ACC112 (cell line): ENCODE data around the gene PI4KA.
"Not testable (repeated sequence)": the region's sequence is repeated elsewhere in the genome, so short reads cannot be mapped to it uniquely, and the experiment has no call there.

Experiments used
- H2AFZ ChIP-seq: fragments of 200-600 bp; sonication (generic); one replicate; pipeline ENCODE4 v1.6.0; 2017; ENCODE audit warnings: antibody characterized with exemption, low read length; ENCODE audit not compliant: unreplicated experiment
- H3K27ac ChIP-seq: fragments of 200-600 bp; sonication (generic); 2 replicates; pipeline ENCODE4 v1.5.1; 2014; ENCODE audit warnings: low read depth, mild to moderate bottlenecking, antibody characterized with exemption, low read length, moderate library complexity
- H3K27me3 ChIP-seq: fragments of 200-600 bp; sonication (generic); 2 replicates; pipeline ENCODE4 v1.6.1; 2014; ENCODE audit warnings: mild to moderate bottlenecking, antibody characterized with exemption, low read length, moderate library complexity, mixed read lengths; ENCODE audit not compliant: insufficient read depth
- H3K36me3 ChIP-seq: fragments of 200-600 bp; sonication (generic); 2 replicates; pipeline ENCODE4 v1.6.1; 2016; ENCODE audit warnings: mild to moderate bottlenecking, antibody characterized with exemption, low read length, moderate library complexity, mixed read lengths; ENCODE audit not compliant: insufficient read depth
- H3K4me1 ChIP-seq: fragments of 200-600 bp; sonication (generic); one replicate; pipeline ENCODE4 v1.6.1; 2016; ENCODE audit warnings: low read length, mixed read lengths; ENCODE audit not compliant: insufficient read depth, unreplicated experiment, control insufficient read depth
- H3K4me3 ChIP-seq: fragments of 200-600 bp; sonication (generic); 2 replicates; pipeline ENCODE4 v1.5.1; 2014; ENCODE audit warnings: mild to moderate bottlenecking, low read depth, low read length
- H3K79me2 ChIP-seq: fragments of 200-600 bp; sonication (generic); one replicate; pipeline ENCODE4 v1.6.0; 2016; ENCODE audit warnings: low read length; ENCODE audit not compliant: control insufficient read depth, unreplicated experiment, insufficient read depth

PI4KA gene

GRCh38 chr22:20677684-20678242 is 180.8 kb downstream of the PI4KA start:
- Histone ChIP-seq H3K4me3 (no peak overlapping the region), H2AFZ (no peak overlapping the region), H3K27ac (no peak overlapping the region), H3K4me1 (no peaks in the 10 kb centered on the region), H3K79me2 (no peaks in the 10 kb centered on the region), H3K27me3 (peaks cover 20% of the 10 kb centered on the region), H3K36me3 (no peaks in the 10 kb centered on the region)

DNA sequence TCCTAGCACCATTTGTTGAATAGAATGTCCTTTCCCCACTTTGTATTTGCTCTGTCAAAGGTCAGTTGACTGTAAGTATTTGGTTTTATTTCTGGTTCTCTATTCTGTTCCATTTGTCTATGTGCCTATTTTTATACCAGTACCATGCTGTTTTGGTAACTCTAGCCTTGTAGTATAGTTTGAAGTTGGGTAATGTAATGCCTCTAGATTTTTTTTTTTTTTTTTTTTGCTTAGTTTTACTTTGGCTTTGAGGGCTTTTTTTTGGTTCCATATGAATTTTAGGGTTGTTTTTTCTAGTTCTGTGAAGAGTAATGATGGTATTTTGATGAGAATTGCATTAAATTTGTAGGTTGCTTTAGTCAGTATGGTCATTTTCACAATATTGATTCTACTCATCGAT is 183.0 kb downstream of the PI4KA start:
- H2AFZ ChIP-seq, H3K4me1 ChIP-seq, H3K4me3 ChIP-seq, H3K79me2 ChIP-seq, H3K36me3 ChIP-seq, H3K27ac ChIP-seq: not testable (repeated sequence)
- peaks cover 26% of the 10 kb centered on the region for H3K27me3 ChIP-seq

GRCh38 chr22:20674998-20675397 is 183.6 kb downstream of the PI4KA start:
- H3K36me3 ChIP-seq, result no peaks in the 10 kb centered on the region
- no peaks in the 10 kb centered on the region for H3K79me2 ChIP-seq
- no peak overlapping the region for H3K27ac ChIP-seq
- no peaks in the 10 kb centered on the region for H3K4me1 ChIP-seq
- H3K4me3 ChIP-seq, result no peak overlapping the region
- H3K27me3 ChIP-seq, result peaks cover 26% of the 10 kb centered on the region
- H2AFZ ChIP-seq, result no peak overlapping the region

- H3K4me1 ChIP-seq, result no peaks in the 10 kb centered on the region
- peaks cover 26% of the 10 kb centered on the region for H3K27me3 ChIP-seq
- no peak overlapping the region for H2AFZ ChIP-seq
- no peak overlapping the region for H3K4me3 ChIP-seq
- no peaks in the 10 kb centered on the region for H3K36me3 ChIP-seq
- no peak overlapping the region for H3K27ac ChIP-seq
- no peaks in the 10 kb centered on the region for H3K79me2 ChIP-seq
Observed at GRCh38 chr22:20673295-20674195, 185.1 kb downstream of the PI4KA start.

- no peak overlapping the region for H3K4me3 ChIP-seq
- H3K27me3 ChIP-seq, result peaks cover 26% of the 10 kb centered on the region
- H3K79me2 ChIP-seq, result no peaks in the 10 kb centered on the region
- H3K4me1 ChIP-seq, result no peaks in the 10 kb centered on the region
- no peaks in the 10 kb centered on the region for H3K36me3 ChIP-seq
- H3K27ac ChIP-seq, result no peak overlapping the region
- no peak overlapping the region for H2AFZ ChIP-seq
Observed at GRCh38 chr22:20672732-20673131, 185.9 kb downstream of the PI4KA start.

DNA sequence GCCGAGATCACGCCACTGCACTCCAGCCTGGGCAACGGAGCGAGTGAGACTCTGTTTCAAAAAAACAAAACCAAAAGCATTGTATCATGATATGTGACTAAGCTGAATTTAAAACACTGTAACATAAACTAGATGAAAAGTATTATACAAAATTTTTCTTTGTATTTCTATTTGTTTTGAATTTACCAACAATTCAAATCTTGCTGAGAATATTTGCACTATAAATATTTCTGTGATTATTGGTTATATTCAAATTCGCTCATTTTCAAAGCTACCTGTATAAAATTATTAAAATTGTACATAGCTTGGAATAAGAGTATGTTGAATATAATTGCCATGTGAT is 186.6 kb downstream of the PI4KA start:
- Histone ChIP-seq H3K27me3 (peaks cover 26% of the 10 kb centered on the region), H3K36me3 (no peaks in the 10 kb centered on the region), H3K79me2 (no peaks in the 10 kb centered on the region), H3K4me3 (no peak overlapping the region), H3K27ac (no peak overlapping the region), H2AFZ (no peak overlapping the region), H3K4me1 (no peaks in the 10 kb centered on the region)

DNA sequence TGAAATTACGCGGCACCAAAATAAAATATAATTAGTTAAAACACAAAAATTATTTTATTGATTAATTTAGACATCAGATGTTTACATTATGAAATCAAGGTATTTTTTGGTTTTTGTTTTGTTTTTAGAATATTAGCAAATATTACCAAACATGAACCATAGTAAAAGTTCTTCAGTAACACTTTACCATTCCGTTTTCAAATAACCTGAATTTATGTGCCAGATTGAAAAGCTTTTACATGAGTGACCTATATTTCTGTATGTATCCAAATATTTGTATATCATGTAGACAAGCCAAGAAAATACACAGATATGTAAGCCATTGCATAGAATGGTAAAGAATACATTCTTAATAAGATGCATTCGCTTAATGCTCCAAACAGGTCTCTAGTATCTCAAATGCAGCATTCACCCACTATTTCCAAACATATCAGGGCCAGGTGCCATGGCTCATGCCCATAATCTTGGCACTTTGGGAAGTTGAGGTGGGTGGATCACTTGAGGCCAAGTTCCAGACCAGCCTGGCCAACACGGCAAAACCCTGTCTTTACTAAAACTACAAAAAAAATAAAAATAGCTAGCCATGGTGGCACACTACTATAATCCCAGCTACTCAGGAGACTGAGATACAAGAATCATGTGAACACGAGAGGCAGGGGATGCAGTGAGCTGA is 187.1 kb downstream of the PI4KA start:
- Histone ChIP-seq H3K79me2 (no peaks in the 10 kb centered on the region), H3K4me1 (no peaks in the 10 kb centered on the region), H3K36me3 (no peaks in the 10 kb centered on the region)

GRCh38 chr22:20670457-20671261 is 188.0 kb downstream of the PI4KA start:
- Histone ChIP-seq H3K4me3 (peak overlapping the region; percentile 47), H3K27me3 (peaks cover 20% of the 10 kb centered on the region)
- not testable (repeated sequence) for H3K27ac ChIP-seq, H3K79me2 ChIP-seq, H2AFZ ChIP-seq, H3K36me3 ChIP-seq, H3K4me1 ChIP-seq

More for the DNA sequence above, 187.1 kb downstream of the PI4KA start:
- peaks cover 26% of the 10 kb centered on the region for H3K27me3 ChIP-seq
- no peak overlapping the region for H3K27ac ChIP-seq
- H2AFZ ChIP-seq, result no peak overlapping the region
- 0 out of 2 replicates have a peak overlapping the region, but pooled peaks have one; percentile 47 for H3K4me3 ChIP-seq

DNA sequence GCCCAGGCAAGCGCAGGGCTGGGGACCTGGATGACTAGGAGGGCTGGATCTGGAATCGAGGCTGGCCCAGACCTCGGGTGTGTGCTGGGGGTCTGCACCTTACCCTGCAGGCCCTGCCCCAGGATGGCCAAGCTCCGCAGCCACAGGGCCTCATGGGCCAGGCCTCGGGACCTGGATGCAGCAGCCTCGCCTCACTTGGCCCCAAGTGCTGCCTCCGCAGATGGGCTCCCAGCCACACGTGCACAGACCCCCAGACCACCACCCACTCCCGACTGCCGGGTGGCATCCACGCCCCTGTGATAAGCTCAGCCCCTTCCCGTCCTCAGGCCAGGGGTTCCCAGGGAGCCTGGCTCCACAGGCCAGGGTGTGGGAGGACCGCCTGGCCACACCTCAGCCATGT is 188.7 kb downstream of the PI4KA start:
- H3K36me3 ChIP-seq, result not testable (repeated sequence)

GRCh38 chr22:20669471-20669870 is 189.1 kb downstream of the PI4KA start:
- H3K4me1 ChIP-seq, H3K36me3 ChIP-seq, H2AFZ ChIP-seq, H3K27ac ChIP-seq, H3K79me2 ChIP-seq, H3K4me3 ChIP-seq: not testable (repeated sequence)
- H3K27me3 ChIP-seq, result peaks cover 12% of the 10 kb centered on the region

More for the DNA sequence above, 188.7 kb downstream of the PI4KA start:
- H3K79me2 ChIP-seq, H3K4me3 ChIP-seq, H2AFZ ChIP-seq, H3K27ac ChIP-seq, H3K4me1 ChIP-seq: not testable (repeated sequence)
- H3K27me3 ChIP-seq, result peaks cover 13% of the 10 kb centered on the region
